DND-41 (cell line): ENCODE data around the gene HOXA9.

Experiments used
- CTCF ChIP-seq: IDR thresholded peaks from 2 replicates; pipeline ENCODE4 v1.5.1; 2012; ENCODE audit warnings: borderline replicate concordance, low read length, moderate library complexity, mild to moderate bottlenecking; ENCODE audit not compliant: poor library complexity, severe bottlenecking; ENCODE audit errors: extremely low read depth
- EZH2 ChIP-seq: IDR thresholded peaks from 3 replicates; pipeline ENCODE4 v1.6.1; 2012; ENCODE audit warnings: borderline replicate concordance, low read depth, mild to moderate bottlenecking, moderate library complexity, low read length, inconsistent platforms; ENCODE audit not compliant: severe bottlenecking

DNA sequence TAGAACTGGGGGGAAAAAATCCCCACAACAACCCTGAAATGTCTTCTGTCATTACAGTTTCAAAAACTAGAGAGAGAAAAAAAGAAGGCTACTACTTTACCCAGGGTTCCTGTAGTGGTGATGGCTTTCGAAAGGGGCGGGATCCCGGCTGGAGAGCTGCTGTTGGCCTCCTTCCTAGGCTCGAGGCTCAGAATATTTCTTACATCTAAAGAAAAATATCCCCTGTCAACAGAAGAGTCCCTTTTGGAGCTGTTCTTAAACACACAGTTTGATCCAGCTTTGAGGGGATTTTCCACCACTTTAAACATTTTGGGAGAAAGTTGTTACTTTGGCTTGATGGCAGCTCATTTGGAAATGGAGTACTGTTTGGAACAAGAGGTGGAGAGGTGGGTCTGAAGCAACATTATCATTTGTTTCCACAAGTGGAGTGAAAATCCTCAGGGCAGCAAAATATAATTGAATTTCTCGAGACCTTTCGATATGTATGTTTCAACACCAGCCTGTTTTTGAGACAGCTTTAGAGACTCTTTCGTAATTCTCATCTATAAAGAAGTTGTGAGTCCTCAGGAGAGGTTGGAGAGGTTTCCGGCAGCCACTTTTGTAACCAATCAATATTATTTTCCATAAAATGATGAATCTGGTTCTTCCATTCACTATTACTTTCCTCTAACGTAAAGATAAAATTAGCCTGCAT is 29.5 kb upstream of the HOXA9 start:
- TF ChIP-seq CTCF: no peak
- no peak for TF ChIP-seq EZH2
